ENCODE results near the gene MEIOSIN. TPM values are rescaled to one million over a fixed set of nuclear protein-coding genes. Genes with fewer than 3 reads are reported as not detected.

Gene MEIOSIN
- total and polyA plus RNA-seq, 9 of the 15 experiments (the other 6 are each of a cell fraction or from before 2014, with no cell fraction given): 0.06 to 2.0 (median 0.76) TPM

DNA sequence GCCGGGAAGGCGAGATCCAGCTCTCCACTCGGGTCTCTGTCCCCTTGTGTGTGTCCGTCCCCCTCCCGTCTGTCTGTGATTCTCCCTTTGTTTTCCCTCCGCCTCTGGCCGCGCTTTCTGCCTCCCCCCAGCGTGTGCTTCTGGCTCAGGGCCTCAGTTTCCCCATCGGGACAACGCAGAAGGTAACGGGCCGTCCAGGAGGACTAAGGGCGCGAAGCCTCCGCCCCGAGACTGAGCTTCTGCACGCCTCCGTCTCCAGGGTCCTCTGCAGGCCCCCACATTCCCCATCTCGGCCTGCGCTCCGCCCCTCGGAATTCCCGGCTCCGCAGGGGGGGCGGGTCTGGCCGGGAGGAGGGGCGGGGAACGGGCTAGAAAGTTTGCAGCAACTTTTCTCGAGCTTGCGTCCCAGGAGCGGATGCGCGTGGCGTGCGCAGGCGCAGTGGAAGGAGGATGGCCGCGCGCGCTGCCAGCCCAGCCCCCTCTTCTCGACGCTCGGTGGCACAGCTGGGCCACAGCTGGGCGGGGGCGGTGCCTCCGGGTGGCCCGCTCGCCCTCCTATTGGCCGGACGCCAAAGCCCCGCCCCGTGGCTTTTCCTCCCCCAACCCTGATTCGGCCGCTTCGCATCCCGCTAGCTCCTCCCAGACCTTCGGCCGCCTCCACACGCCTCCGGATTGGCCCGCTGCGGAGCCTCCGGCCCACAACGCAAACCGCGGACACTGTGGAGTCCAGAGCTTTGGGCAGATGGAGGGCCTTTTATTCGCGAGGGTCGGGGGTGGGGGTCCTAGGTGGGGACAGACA is 35.9 kb downstream of the MEIOSIN start, which contains the start of gene SIX5 (continued):
- TF ChIP-seq ZNF146 (CRISPR knock-in tag; IDR thresholded peaks at IDR 0.05; ENCODE audit: unreplicated experiment): no peak
- TF ChIP-seq ESRRB (CRISPR knock-in tag; IDR thresholded peaks at IDR 0.05; ENCODE audit: borderline replicate concordance): no peak
- peak; percentile 6; the same call in 1 of the 2 replicates for TF ChIP-seq HIVEP1 (CRISPR knock-in tag; IDR thresholded peaks at IDR 0.05)
- no peak; the same call in 1 of the 2 replicates for TF ChIP-seq ZFX (CRISPR knock-in tag; IDR thresholded peaks at IDR 0.05)
- TF ChIP-seq EZH2 (IDR thresholded peaks at IDR 0.05; ENCODE audit: borderline replicate concordance, low read depth, low read length): no peak
- no peak for TF ChIP-seq ZBTB9 (CRISPR knock-in tag; IDR thresholded peaks at IDR 0.05)
- TF ChIP-seq NFIX (CRISPR knock-in tag; IDR thresholded peaks at IDR 0.05; ENCODE audit: low read depth): peak; percentile 38; the same call in 1 of the 2 replicates
- peak in 1 of 2 experiments; percentile 66; a peak in 1 of 4 replicates for TF ChIP-seq SRF (CRISPR knock-in tag; IDR thresholded peaks at IDR 0.05)
- no peak for TF ChIP-seq ZBTB8A (IDR thresholded peaks at IDR 0.05; ENCODE audit: partially characterized antibody)
- TF ChIP-seq ZNF830 (CRISPR knock-in tag; IDR thresholded peaks at IDR 0.05): no peak; the same call in 1 of the 2 replicates
- no peak for TF ChIP-seq HMG20A (CRISPR knock-in tag; conservative IDR thresholded peaks at IDR 0.05)
- TF ChIP-seq RERE (CRISPR knock-in tag; IDR thresholded peaks at IDR 0.05; ENCODE audit: borderline replicate concordance): no peak
- TF ChIP-seq, protein P1, sequence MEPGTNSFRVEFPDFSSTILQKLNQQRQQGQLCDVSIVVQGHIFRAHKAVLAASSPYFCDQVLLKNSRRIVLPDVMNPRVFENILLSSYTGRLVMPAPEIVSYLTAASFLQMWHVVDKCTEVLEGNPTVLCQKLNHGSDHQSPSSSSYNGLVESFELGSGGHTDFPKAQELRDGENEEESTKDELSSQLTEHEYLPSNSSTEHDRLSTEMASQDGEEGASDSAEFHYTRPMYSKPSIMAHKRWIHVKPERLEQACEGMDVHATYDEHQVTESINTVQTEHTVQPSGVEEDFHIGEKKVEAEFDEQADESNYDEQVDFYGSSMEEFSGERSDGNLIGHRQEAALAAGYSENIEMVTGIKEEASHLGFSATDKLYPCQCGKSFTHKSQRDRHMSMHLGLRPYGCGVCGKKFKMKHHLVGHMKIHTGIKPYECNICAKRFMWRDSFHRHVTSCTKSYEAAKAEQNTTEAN (CRISPR knock-in tag; IDR thresholded peaks at IDR 0.05): no peak
- TF ChIP-seq ZNF584 (CRISPR knock-in tag; IDR thresholded peaks at IDR 0.05; ENCODE audit: low read depth): no peak
- TF ChIP-seq PCBP1 (IDR thresholded peaks at IDR 0.05; ENCODE audit: low read depth, low read length, poor library complexity, severe bottlenecking): peak; percentile 46
- TF ChIP-seq NRF1 (conservative IDR thresholded peaks at IDR 0.05 in 1 of 2, IDR thresholded peaks at IDR 0.05 in 1 of 2): peak; percentile 99
- no peak for TF ChIP-seq ZNF696 (CRISPR knock-in tag; conservative IDR thresholded peaks at IDR 0.05)
- 0 out of 2 replicates have a peak, but pooled peaks have one; percentile 39 for TF ChIP-seq RNF2 (IDR thresholded peaks at IDR 0.05)
- no peak for TF ChIP-seq ZC3H8 (IDR thresholded peaks at IDR 0.05)
- no peak for TF ChIP-seq HSF4 (CRISPR knock-in tag; IDR thresholded peaks at IDR 0.05; ENCODE audit: borderline replicate concordance)
- TF ChIP-seq CSDE1 (IDR thresholded peaks at IDR 0.05): no peak
